HEK293 (cell line): Measurements from ENCODE around the gene WDR36.

ENCODE experiments used
- EGR2 ChIP-seq: fragments of 450-650 bp; formaldehyde crosslinking; IDR thresholded peaks from 2 replicates; pipeline ENCODE4 v1.5.1; 2016; ENCODE audit warnings: low read depth, missing biosample characterization, missing genetic modification characterization
- IKZF3 ChIP-seq: fragments of 450-650 bp; IDR thresholded peaks from 2 replicates; pipeline ENCODE4 v1.5.0; 2018; ENCODE audit warnings: missing biosample characterization, mild to moderate bottlenecking, missing genetic modification characterization, moderate library complexity
- PBX3 ChIP-seq: sonication (generic); formaldehyde crosslinking; IDR thresholded peaks from 2 replicates; pipeline ENCODE4 v1.8.1; 2022; ENCODE audit warnings: mild to moderate bottlenecking, moderate library complexity, missing genetic modification reagents
- PRDM6 ChIP-seq: fragments of 450-650 bp; formaldehyde crosslinking; IDR thresholded peaks from 2 replicates; pipeline ENCODE4 v1.5.1; 2017; ENCODE audit warnings: missing biosample characterization, missing genetic modification characterization
- SALL2 ChIP-seq: fragments of 450-650 bp; formaldehyde crosslinking; IDR thresholded peaks from 2 replicates; pipeline ENCODE4 v1.5.0; 2017; ENCODE audit warnings: missing biosample characterization, mild to moderate bottlenecking, missing genetic modification characterization, borderline replicate concordance
- TCF7L2 ChIP-seq: IDR thresholded peaks from 2 replicates; pipeline ENCODE4 v1.6.1; 2011; ENCODE audit warnings: low read depth, mild to moderate bottlenecking, inconsistent platforms, low read length, moderate library complexity, borderline replicate concordance
- YY2 ChIP-seq: fragments of 450-650 bp; formaldehyde crosslinking; IDR thresholded peaks from 2 replicates; pipeline ENCODE4 v1.5.1; 2016; ENCODE audit warnings: missing biosample characterization, missing genetic modification characterization
- ZEB2 ChIP-seq: fragments of 450-650 bp; formaldehyde crosslinking; IDR thresholded peaks from 2 replicates; pipeline ENCODE4 v1.5.1; 2016; ENCODE audit warnings: missing biosample characterization, missing genetic modification characterization
- ZNF140 ChIP-seq: fragments of 450-650 bp; formaldehyde crosslinking; IDR thresholded peaks from 2 replicates; pipeline ENCODE4 v1.5.1; 2016; ENCODE audit warnings: missing biosample characterization, missing genetic modification characterization
- ZNF16 ChIP-seq: fragments of 450-650 bp; formaldehyde crosslinking; IDR thresholded peaks from 2 replicates; pipeline ENCODE4 v1.5.1; 2016; ENCODE audit warnings: low read depth, missing biosample characterization, missing genetic modification characterization
- ZNF2 ChIP-seq: fragments of 450-650 bp; formaldehyde crosslinking; IDR thresholded peaks from 2 replicates; pipeline ENCODE4 v1.5.1; 2016; ENCODE audit warnings: missing biosample characterization, missing genetic modification characterization
- ZNF211 ChIP-seq: fragments of 450-650 bp; formaldehyde crosslinking; IDR thresholded peaks from 2 replicates; pipeline ENCODE4 v1.5.1; 2016; ENCODE audit warnings: low read depth, missing biosample characterization, missing genetic modification characterization
- ZNF23 ChIP-seq: fragments of 450-650 bp; formaldehyde crosslinking; IDR thresholded peaks from 2 replicates; pipeline ENCODE4 v1.5.1; 2016; ENCODE audit warnings: missing biosample characterization, missing genetic modification characterization, borderline replicate concordance
- ZNF302 ChIP-seq: fragments of 450-650 bp; formaldehyde crosslinking; IDR thresholded peaks from 2 replicates; pipeline ENCODE4 v1.5.1; 2016; ENCODE audit warnings: missing biosample characterization, missing genetic modification characterization, low read depth
- ZNF341 ChIP-seq: fragments of 450-650 bp; formaldehyde crosslinking; IDR thresholded peaks from 2 replicates; pipeline ENCODE4; 2016; ENCODE audit warnings: low read depth, missing biosample characterization, missing genetic modification characterization
- ZNF473 ChIP-seq: fragments of 450-650 bp; formaldehyde crosslinking; IDR thresholded peaks from 2 replicates; pipeline ENCODE4 v1.5.1; 2017; ENCODE audit warnings: missing biosample characterization, missing genetic modification characterization
- ZNF501 ChIP-seq: fragments of 450-650 bp; formaldehyde crosslinking; IDR thresholded peaks from 2 replicates; pipeline ENCODE4 v1.5.1; 2016; ENCODE audit warnings: missing biosample characterization, missing genetic modification characterization
- ZNF549 ChIP-seq: fragments of 450-650 bp; IDR thresholded peaks from 2 replicates; pipeline ENCODE4 v1.5.1; 2018; ENCODE audit warnings: missing biosample characterization, missing genetic modification characterization, mild to moderate bottlenecking, inconsistent platforms, moderate library complexity
- ZNF654 ChIP-seq: fragments of 450-650 bp; formaldehyde crosslinking; IDR thresholded peaks from 2 replicates; pipeline ENCODE4 v1.5.1; 2016; ENCODE audit warnings: low read depth, missing biosample characterization, missing genetic modification characterization
- ZNF658 ChIP-seq: fragments of 450-650 bp; formaldehyde crosslinking; IDR thresholded peaks from 2 replicates; pipeline ENCODE4; 2016; ENCODE audit warnings: missing biosample characterization, missing genetic modification characterization
- ZNF660 ChIP-seq: fragments of 450-650 bp; IDR thresholded peaks from 2 replicates; pipeline ENCODE4 v1.5.1; 2018; ENCODE audit warnings: missing biosample characterization, mild to moderate bottlenecking, missing genetic modification characterization
- ZNF677 ChIP-seq: fragments of 450-650 bp; IDR thresholded peaks from 2 replicates; pipeline ENCODE4 v1.5.0; 2018; ENCODE audit warnings: missing biosample characterization, mild to moderate bottlenecking, missing genetic modification characterization, moderate library complexity
- ZNF777 ChIP-seq: fragments of 450-650 bp; formaldehyde crosslinking; IDR thresholded peaks from 2 replicates; pipeline ENCODE4 v1.5.1; 2017; ENCODE audit warnings: missing biosample characterization, missing genetic modification characterization, borderline replicate concordance
- ZNF785 ChIP-seq: fragments of 450-650 bp; formaldehyde crosslinking; IDR thresholded peaks from 2 replicates; pipeline ENCODE4 v1.5.1; 2016; ENCODE audit warnings: missing biosample characterization, missing genetic modification characterization
- ZSCAN16 ChIP-seq: fragments of 450-650 bp; formaldehyde crosslinking; IDR thresholded peaks from 2 replicates; pipeline ENCODE4 v1.5.1; 2016; ENCODE audit warnings: missing biosample characterization, missing genetic modification characterization
- ZSCAN5A ChIP-seq: fragments of 450-650 bp; formaldehyde crosslinking; IDR thresholded peaks from 2 replicates; pipeline ENCODE4 v1.5.1; 2016; ENCODE audit warnings: missing biosample characterization, missing genetic modification characterization
- TF ChIP-seq, protein P1 (sequence below): fragments of 450-650 bp; formaldehyde crosslinking; IDR thresholded peaks from 2 replicates; pipeline ENCODE4 v1.5.1; 2016; ENCODE audit warnings: missing biosample characterization, missing genetic modification characterization
- TF ChIP-seq, protein P2 (sequence below): fragments of 450-650 bp; formaldehyde crosslinking; IDR thresholded peaks from 2 replicates; pipeline ENCODE4 v1.5.1; 2016; ENCODE audit warnings: missing biosample characterization, missing genetic modification characterization
- TF ChIP-seq, protein P3 (sequence below): fragments of 450-650 bp; formaldehyde crosslinking; IDR thresholded peaks from 2 replicates; pipeline ENCODE4 v1.5.1; 2016; ENCODE audit warnings: missing biosample characterization, missing genetic modification characterization

The WDR36 gene

GRCh38 chr5:111092062-111092853 is at the start of gene WDR36 (continued):
- TF ChIP-seq PBX3 (CRISPR knock-in tag) (peak; percentile 96), ZNF211 (tag by site-specific recombination) (no peak), ZNF473 (no peak), YY2 (peak; percentile 79), ZNF777 (tag by site-specific recombination) (peak; percentile 90), ZNF501 (tag by site-specific recombination) (peak; percentile 99), ZNF654 (tag by site-specific recombination) (0 out of 2 replicates have a peak, but pooled peaks have one; percentile 4), ZNF140 (tag by site-specific recombination) (no peak), ZNF341 (tag by site-specific recombination) (0 out of 2 replicates have a peak, but pooled peaks have one; percentile 14), PRDM6 (tag by site-specific recombination) (no peak), ZNF302 (tag by site-specific recombination) (0 out of 2 replicates have a peak, but pooled peaks have one; percentile 72), IKZF3 (tag by site-specific recombination) (peak; percentile 79), ZSCAN5A (tag by site-specific recombination) (peak; percentile 99), ZNF658 (tag by site-specific recombination) (0 out of 2 replicates have a peak, but pooled peaks have one; percentile 44), ZNF660 (tag by site-specific recombination) (peak; percentile 98), ZSCAN16 (tag by site-specific recombination) (no peak), ZNF2 (peak; percentile 97), ZNF16 (tag by site-specific recombination) (0 out of 2 replicates have a peak, but pooled peaks have one; percentile 12), ZNF23 (tag by site-specific recombination) (no peak), ZEB2 (tag by site-specific recombination) (peak; percentile 74), TCF7L2 (no peak), ZNF785 (tag by site-specific recombination) (peak; percentile 58; the same call in 1 of the 2 replicates), SALL2 (tag by site-specific recombination) (peak; percentile 78; the same call in 1 of the 2 replicates), ZNF549 (no peak), EGR2 (tag by site-specific recombination) (no peak), ZNF677 (tag by site-specific recombination) (0 out of 2 replicates have a peak, but pooled peaks have one; percentile 31)
- TF ChIP-seq, protein P1, sequence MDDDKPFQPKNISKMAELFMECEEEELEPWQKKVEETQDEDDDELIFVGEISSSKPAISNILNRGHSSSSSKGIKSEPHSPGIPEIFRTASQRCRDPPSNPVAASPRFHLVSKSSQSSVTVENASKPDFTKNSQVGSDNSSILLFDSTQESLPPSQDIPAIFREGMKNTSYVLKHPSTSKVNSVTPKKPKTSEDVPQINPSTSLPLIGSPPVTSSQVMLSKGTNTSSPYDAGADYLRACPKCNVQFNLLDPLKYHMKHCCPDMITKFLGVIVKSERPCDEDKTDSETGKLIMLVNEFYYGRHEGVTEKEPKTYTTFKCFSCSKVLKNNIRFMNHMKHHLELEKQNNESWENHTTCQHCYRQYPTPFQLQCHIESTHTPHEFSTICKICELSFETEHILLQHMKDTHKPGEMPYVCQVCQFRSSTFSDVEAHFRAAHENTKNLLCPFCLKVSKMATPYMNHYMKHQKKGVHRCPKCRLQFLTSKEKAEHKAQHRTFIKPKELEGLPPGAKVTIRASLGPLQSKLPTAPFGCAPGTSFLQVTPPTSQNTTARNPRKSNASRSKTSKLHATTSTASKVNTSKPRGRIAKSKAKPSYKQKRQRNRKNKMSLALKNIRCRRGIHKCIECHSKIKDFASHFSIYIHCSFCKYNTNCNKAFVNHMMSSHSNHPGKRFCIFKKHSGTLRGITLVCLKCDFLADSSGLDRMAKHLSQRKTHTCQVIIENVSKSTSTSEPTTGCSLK (tag by site-specific recombination): no peak
- TF ChIP-seq, protein P2, sequence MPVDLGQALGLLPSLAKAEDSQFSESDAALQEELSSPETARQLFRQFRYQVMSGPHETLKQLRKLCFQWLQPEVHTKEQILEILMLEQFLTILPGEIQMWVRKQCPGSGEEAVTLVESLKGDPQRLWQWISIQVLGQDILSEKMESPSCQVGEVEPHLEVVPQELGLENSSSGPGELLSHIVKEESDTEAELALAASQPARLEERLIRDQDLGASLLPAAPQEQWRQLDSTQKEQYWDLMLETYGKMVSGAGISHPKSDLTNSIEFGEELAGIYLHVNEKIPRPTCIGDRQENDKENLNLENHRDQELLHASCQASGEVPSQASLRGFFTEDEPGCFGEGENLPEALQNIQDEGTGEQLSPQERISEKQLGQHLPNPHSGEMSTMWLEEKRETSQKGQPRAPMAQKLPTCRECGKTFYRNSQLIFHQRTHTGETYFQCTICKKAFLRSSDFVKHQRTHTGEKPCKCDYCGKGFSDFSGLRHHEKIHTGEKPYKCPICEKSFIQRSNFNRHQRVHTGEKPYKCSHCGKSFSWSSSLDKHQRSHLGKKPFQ (tag by site-specific recombination): no peak
- TF ChIP-seq, protein P3, sequence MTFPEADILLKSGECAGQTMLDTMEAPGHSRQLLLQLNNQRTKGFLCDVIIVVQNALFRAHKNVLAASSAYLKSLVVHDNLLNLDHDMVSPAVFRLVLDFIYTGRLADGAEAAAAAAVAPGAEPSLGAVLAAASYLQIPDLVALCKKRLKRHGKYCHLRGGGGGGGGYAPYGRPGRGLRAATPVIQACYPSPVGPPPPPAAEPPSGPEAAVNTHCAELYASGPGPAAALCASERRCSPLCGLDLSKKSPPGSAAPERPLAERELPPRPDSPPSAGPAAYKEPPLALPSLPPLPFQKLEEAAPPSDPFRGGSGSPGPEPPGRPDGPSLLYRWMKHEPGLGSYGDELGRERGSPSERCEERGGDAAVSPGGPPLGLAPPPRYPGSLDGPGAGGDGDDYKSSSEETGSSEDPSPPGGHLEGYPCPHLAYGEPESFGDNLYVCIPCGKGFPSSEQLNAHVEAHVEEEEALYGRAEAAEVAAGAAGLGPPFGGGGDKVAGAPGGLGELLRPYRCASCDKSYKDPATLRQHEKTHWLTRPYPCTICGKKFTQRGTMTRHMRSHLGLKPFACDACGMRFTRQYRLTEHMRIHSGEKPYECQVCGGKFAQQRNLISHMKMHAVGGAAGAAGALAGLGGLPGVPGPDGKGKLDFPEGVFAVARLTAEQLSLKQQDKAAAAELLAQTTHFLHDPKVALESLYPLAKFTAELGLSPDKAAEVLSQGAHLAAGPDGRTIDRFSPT: no peak
